Peyer's patch (tissue), 4 donors: ENCODE results near the gene MOK. TPM values are rescaled to one million over a fixed set of nuclear protein-coding genes. Genes with fewer than 3 reads are reported as not detected.
"Not testable (repeated sequence)": the region's sequence is repeated elsewhere in the genome, so short reads cannot be mapped to it uniquely, and the experiment has no call there.

Experiments
- DNase-seq, 3 donors: peaks; one replicate each; pipeline ENCODE4 v3.0.0-alpha.2; 2017 to 2019
- H3K27ac ChIP-seq, 4 donors: fragments of 200-600 bp; sonication (generic); one replicate each; pipeline ENCODE4 v1.5.1; 2016 to 2019
- H3K27me3 ChIP-seq, 2 donors: fragments of 200-600 bp; sonication (generic); one replicate each; pipeline ENCODE4 v1.5.1; 2019
- H3K36me3 ChIP-seq, 3 donors: fragments of 200-600 bp; sonication (generic); one replicate each; pipeline ENCODE4 v1.5.1; 2016 to 2019
- H3K4me1 ChIP-seq, 4 donors: fragments of 200-600 bp; sonication (generic); one replicate each; pipeline ENCODE4 v1.5.1; 2016 to 2019
- H3K4me3 ChIP-seq, 4 donors: fragments of 200-600 bp; sonication (generic); 1 replicate in 3 of 4; 2 replicates in 1 of 4; pipeline ENCODE4 v1.5.1; 2016 to 2019; ENCODE audit warnings: mild to moderate bottlenecking in 1 of 4
- H3K9me3 ChIP-seq, 4 donors: fragments of 200-600 bp; sonication (generic); one replicate each; pipeline ENCODE4 v1.5.1; 2016 to 2019; ENCODE audit warnings: mild to moderate bottlenecking in 1 of 4
- CTCF ChIP-seq, 6 experiments: fragments of 450-650 bp in 4 of 6; fragments of 200-600 bp in 2 of 6; sonication (generic) in 1 of 6; IDR thresholded peaks; one replicate each; pipeline ENCODE4 v1.5.1; 2017 to 2019; ENCODE audit warnings: antibody characterized with exemption in 6 of 6, mild to moderate bottlenecking in 3 of 6, moderate library complexity in 1 of 6
- POLR2A ChIP-seq, 2 donors: fragments of 450-650 bp; IDR thresholded peaks; one replicate each; pipeline ENCODE4 v1.5.1; 2017; ENCODE audit warnings: antibody characterized with exemption in 2 of 2, mild to moderate bottlenecking in 2 of 2, moderate library complexity in 2 of 2
- total RNA-seq, 4 donors: library from RNA; depleted of rRNA; stranded (reverse); fragments of >200 nt; gene quantifications; one replicate each; pipeline ENCODE4 v1.1.0, GENCODE V29; 2016

The MOK gene
- total RNA-seq, 4 donors from 2014 or later, result 4.6 to 30.5 (median 14.6) TPM

- no peaks in the 10 kb centered on the region for H3K9me3 ChIP-seq
- TF ChIP-seq CTCF (IDR thresholded peaks at IDR 0.05) (no peak), POLR2A (IDR thresholded peaks at IDR 0.05) (no peak)
- no peaks in the 10 kb centered on the region for H3K36me3 ChIP-seq
- H3K4me1 ChIP-seq, result no peaks in the 10 kb centered on the region
- no peak for DNase-seq
- no peak overlapping the region for H3K4me3 ChIP-seq
- H3K27me3 ChIP-seq, result no peaks in the 10 kb centered on the region
- no peak overlapping the region for H3K27ac ChIP-seq
Measured at GRCh38 chr14:102248121-102248520, 56.8 kb downstream of the MOK start.

- H3K27me3 ChIP-seq, result no peaks in the 10 kb centered on the region
- no peaks in the 10 kb centered on the region for H3K36me3 ChIP-seq
- H3K4me1 ChIP-seq, result no peaks in the 10 kb centered on the region
- no peak overlapping the region for H3K4me3 ChIP-seq
- no peaks in the 10 kb centered on the region for H3K9me3 ChIP-seq
- no peak for DNase-seq
- TF ChIP-seq POLR2A (IDR thresholded peaks at IDR 0.05), result no peak
- no peak for TF ChIP-seq CTCF (IDR thresholded peaks at IDR 0.05)
- no peak overlapping the region for H3K27ac ChIP-seq
Measured at GRCh38 chr14:102246071-102246470, 58.9 kb downstream of the MOK start.

GRCh38 chr14:102243795-102244194 lies 61.2 kb downstream of the MOK start:
- H3K4me1 ChIP-seq, H3K36me3 ChIP-seq, DNase-seq, H3K9me3 ChIP-seq, H3K27me3 ChIP-seq, H3K4me3 ChIP-seq, H3K27ac ChIP-seq: not testable (repeated sequence)

- Histone ChIP-seq H3K9me3 (no peaks in the 10 kb centered on the region), H3K36me3 (no peaks in the 10 kb centered on the region), H3K27me3 (no peaks in the 10 kb centered on the region), H3K27ac (no peak overlapping the region), H3K4me1 (no peaks in the 10 kb centered on the region), H3K4me3 (no peak overlapping the region)
- no peak for DNase-seq
- no peak for TF ChIP-seq POLR2A (IDR thresholded peaks at IDR 0.05)
- TF ChIP-seq CTCF (IDR thresholded peaks at IDR 0.05), result no peak
Measured at GRCh38 chr14:102241147-102241546, 63.8 kb downstream of the MOK start.

GRCh38 chr14:102240481-102240880 lies 64.5 kb downstream of the MOK start:
- H3K27ac ChIP-seq, H3K9me3 ChIP-seq, H3K4me1 ChIP-seq, H3K27me3 ChIP-seq, H3K36me3 ChIP-seq, H3K4me3 ChIP-seq, DNase-seq: not testable (repeated sequence)

- peaks cover 0 to 6% (median 0%) of the 10 kb centered on the region in 4 donors for H3K4me1 ChIP-seq
- no peak for TF ChIP-seq POLR2A (IDR thresholded peaks at IDR 0.05)
- TF ChIP-seq CTCF (IDR thresholded peaks at IDR 0.05), result no peak
- H3K27ac ChIP-seq, result no peak overlapping the region
- H3K4me3 ChIP-seq, result no peak overlapping the region
- no peaks in the 10 kb centered on the region for H3K36me3 ChIP-seq
- H3K9me3 ChIP-seq, result no peaks in the 10 kb centered on the region
- no peak for DNase-seq
- H3K27me3 ChIP-seq, result no peaks in the 10 kb centered on the region
Measured at GRCh38 chr14:102239231-102239630, 65.7 kb downstream of the MOK start.

- Histone ChIP-seq H3K27ac (no peak overlapping the region), H3K4me3 (no peak overlapping the region)
- no peak for DNase-seq
Measured at GRCh38 chr14:102238766-102239165, 66.2 kb downstream of the MOK start.

More at GRCh38 chr14:102238766-102239165, 66.2 kb downstream of the MOK start:
- no peaks in the 10 kb centered on the region for H3K27me3 ChIP-seq
- H3K9me3 ChIP-seq, result no peaks in the 10 kb centered on the region
- no peaks in the 10 kb centered on the region for H3K36me3 ChIP-seq
- peaks cover 0 to 6% (median 0%) of the 10 kb centered on the region in 4 donors for H3K4me1 ChIP-seq
- TF ChIP-seq CTCF (IDR thresholded peaks at IDR 0.05) (no peak), POLR2A (IDR thresholded peaks at IDR 0.05) (no peak)
